ENCODE data around the gene SRC. TPM values are rescaled to one million over a fixed set of nuclear protein-coding genes. Genes with fewer than 3 reads are reported as not detected.

Gene SRC
- total RNA-seq, 1 experiment from 2014 or later: 55.6 TPM

DNA sequence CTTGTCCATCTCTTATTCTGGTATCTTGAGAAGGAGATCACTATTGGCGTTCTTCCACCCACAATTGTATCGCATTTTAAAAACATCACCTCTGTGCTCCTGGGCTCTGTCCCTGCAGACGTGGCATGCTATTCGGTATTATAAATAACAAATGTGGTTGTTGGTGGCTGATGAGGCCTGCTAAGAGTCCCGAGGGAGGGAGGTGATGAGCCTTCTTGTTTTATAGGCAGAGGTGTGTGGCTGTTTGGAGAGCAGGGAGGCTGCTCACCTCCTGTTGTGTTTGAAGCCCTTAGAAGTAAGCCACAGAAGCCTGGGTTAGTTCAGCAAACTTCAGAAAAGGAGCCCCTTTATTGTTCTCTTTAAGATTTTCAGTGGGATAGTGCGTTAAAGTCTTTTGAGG is 40.9 kb upstream of the SRC start:
- H3K27me3 ChIP-seq (ENCODE audit: low read length): no peaks in the 10 kb centered on the region
- POLR2A ChIA-PET (ENCODE audit: unreplicated experiment): no interaction called here
- H3K4me3 ChIP-seq (ENCODE audit: low read length): no peak overlapping the region
- no peak overlapping the region for H3K9ac ChIP-seq (ENCODE audit: low read length)
- H3K4me1 ChIP-seq (ENCODE audit: insufficient read depth, low read length): peaks cover 6% of the 10 kb centered on the region; the same call in 1 of the 2 replicates
- intact Hi-C loops (cut with micrococcal nuclease): no loop called here
- no peak for TF ChIP-seq EZH2phosphoT487 (IDR thresholded peaks at IDR 0.05; ENCODE audit: borderline replicate concordance, low read length)
- no peak for TF ChIP-seq EZH2 (IDR thresholded peaks at IDR 0.05; ENCODE audit: low read length, unreplicated experiment)
- TF ChIP-seq, protein P1, sequence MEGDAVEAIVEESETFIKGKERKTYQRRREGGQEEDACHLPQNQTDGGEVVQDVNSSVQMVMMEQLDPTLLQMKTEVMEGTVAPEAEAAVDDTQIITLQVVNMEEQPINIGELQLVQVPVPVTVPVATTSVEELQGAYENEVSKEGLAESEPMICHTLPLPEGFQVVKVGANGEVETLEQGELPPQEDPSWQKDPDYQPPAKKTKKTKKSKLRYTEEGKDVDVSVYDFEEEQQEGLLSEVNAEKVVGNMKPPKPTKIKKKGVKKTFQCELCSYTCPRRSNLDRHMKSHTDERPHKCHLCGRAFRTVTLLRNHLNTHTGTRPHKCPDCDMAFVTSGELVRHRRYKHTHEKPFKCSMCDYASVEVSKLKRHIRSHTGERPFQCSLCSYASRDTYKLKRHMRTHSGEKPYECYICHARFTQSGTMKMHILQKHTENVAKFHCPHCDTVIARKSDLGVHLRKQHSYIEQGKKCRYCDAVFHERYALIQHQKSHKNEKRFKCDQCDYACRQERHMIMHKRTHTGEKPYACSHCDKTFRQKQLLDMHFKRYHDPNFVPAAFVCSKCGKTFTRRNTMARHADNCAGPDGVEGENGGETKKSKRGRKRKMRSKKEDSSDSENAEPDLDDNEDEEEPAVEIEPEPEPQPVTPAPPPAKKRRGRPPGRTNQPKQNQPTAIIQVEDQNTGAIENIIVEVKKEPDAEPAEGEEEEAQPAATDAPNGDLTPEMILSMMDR (conservative IDR thresholded peaks at IDR 0.05; ENCODE audit: low read depth, low read length): no peak
- no peaks in the 10 kb centered on the region for H3K9me3 ChIP-seq (ENCODE audit: low read length)
- CTCF ChIA-PET: interaction anchor here (0.6 kb wide), 2 partner anchors 21 to 75 kb away, joined by 6 read pairs; no protein-coding TSS in a partner anchor
- no peak overlapping the region for H3K4me2 ChIP-seq (ENCODE audit: low read length)
- H3F3A ChIP-seq (ENCODE audit: low read length, unreplicated experiment): no peaks in the 10 kb centered on the region
- H4K20me1 ChIP-seq (ENCODE audit: low read length): no peaks in the 10 kb centered on the region
- H3K36me3 ChIP-seq (ENCODE audit: low read depth, low read length): peaks cover 20% of the 10 kb centered on the region
- H3K27ac ChIP-seq (ENCODE audit: low read length): no peak overlapping the region
- H2AFZ ChIP-seq (ENCODE audit: low read length): no peak overlapping the region
- ATAC-seq: no peak
- no peak for DNase-seq
- H3K9me2 ChIP-seq (replicated peaks; ENCODE audit: low read length): no peaks in the 10 kb centered on the region
- BruUV-seq (replicated peaks): no TSS peak
- H3K79me2 ChIP-seq (ENCODE audit: low read length): peaks cover 6% of the 10 kb centered on the region

DNA sequence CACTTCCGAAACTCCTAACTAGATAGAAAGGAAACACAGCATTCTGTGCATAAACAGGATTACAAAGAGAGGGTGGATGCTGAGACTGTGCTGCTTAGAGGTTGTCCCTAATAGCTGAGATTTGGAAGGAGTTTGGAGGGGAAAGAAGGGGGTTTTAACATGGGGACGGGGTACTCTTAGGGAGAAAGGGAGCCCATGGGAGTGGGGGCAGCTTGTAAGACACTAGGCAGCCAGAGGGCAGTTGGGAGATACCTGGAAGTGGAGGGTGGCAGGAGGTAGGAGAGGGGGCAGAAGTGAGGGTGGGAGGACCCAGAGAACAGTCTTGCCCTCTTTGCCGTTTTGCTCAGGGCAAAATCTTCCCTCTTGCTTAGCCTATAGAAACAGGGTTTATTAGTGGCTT is 40.1 kb upstream of the SRC start:
- TF ChIP-seq EZH2 (IDR thresholded peaks at IDR 0.05; ENCODE audit: low read length, unreplicated experiment): no peak
- TF ChIP-seq EZH2phosphoT487 (IDR thresholded peaks at IDR 0.05; ENCODE audit: borderline replicate concordance, low read length): no peak
- TF ChIP-seq, protein P1 (conservative IDR thresholded peaks at IDR 0.05; ENCODE audit: low read depth, low read length): no peak
- no peaks in the 10 kb centered on the region for H3K27me3 ChIP-seq (ENCODE audit: low read length)
- no peaks in the 10 kb centered on the region for H3K9me2 ChIP-seq (replicated peaks; ENCODE audit: low read length)
- no TSS peak for BruUV-seq (replicated peaks)
- no peak overlapping the region for H2AFZ ChIP-seq (ENCODE audit: low read length)
- no peaks in the 10 kb centered on the region for H3K4me1 ChIP-seq (ENCODE audit: insufficient read depth, low read length)
- no peak overlapping the region for H3K9ac ChIP-seq (ENCODE audit: low read length)
- H3K4me2 ChIP-seq (ENCODE audit: low read length): no peak overlapping the region
- ChIA-PET POLR2A (ENCODE audit: unreplicated experiment) (interaction anchor here (0.5 kb wide), 1 partner anchor 1407 kb away, joined by 5 read pairs; no protein-coding TSS in a partner anchor), CTCF (no interaction called here)
- no peak overlapping the region for H3K4me3 ChIP-seq (ENCODE audit: low read length)
- intact Hi-C loops (cut with micrococcal nuclease): no loop called here
- H3K27ac ChIP-seq (ENCODE audit: low read length): no peak overlapping the region
- no peak for ATAC-seq
- H3K9me3 ChIP-seq (ENCODE audit: low read length): no peaks in the 10 kb centered on the region
- H3K79me2 ChIP-seq (ENCODE audit: low read length): peaks cover 2% of the 10 kb centered on the region; the same call in 1 of the 2 replicates
- peaks cover 18% of the 10 kb centered on the region for H3K36me3 ChIP-seq (ENCODE audit: low read depth, low read length)
- H4K20me1 ChIP-seq (ENCODE audit: low read length): no peaks in the 10 kb centered on the region
- no peaks in the 10 kb centered on the region for H3F3A ChIP-seq (ENCODE audit: low read length, unreplicated experiment)
- no peak for DNase-seq

All from PC-3 (cell line).